Limb (tissue), 2 donors: ENCODE results near the gene SPATA1.

Experiments used
- DNase-seq, 2 donors: peaks; one replicate each; pipeline ENCODE4 v3.0.0-alpha.2; 2016; ENCODE audit errors: extremely low spot score in 2 of 2

Gene SPATA1

GRCh38 chr1:84508510-84508909 lies 2.3 kb downstream of the SPATA1 start:
- no peak for DNase-seq

- DNase-seq, result no peak
Observed at GRCh38 chr1:84509029-84509428, 2.8 kb downstream of the SPATA1 start.

- no peak for DNase-seq
Observed at GRCh38 chr1:84510165-84510564, 4.0 kb downstream of the SPATA1 start.

GRCh38 chr1:84510668-84511067 lies 4.5 kb downstream of the SPATA1 start:
- no peak for DNase-seq

GRCh38 chr1:84524590-84524989 lies 18.4 kb downstream of the SPATA1 start:
- no peak for DNase-seq

GRCh38 chr1:84525779-84526178 lies 19.6 kb downstream of the SPATA1 start:
- DNase-seq, result no peak

GRCh38 chr1:84538599-84538998 lies 32.4 kb downstream of the SPATA1 start:
- no peak for DNase-seq

- no peak for DNase-seq
Observed at GRCh38 chr1:84539972-84540371, 33.8 kb downstream of the SPATA1 start.

GRCh38 chr1:84540759-84541158 lies 34.6 kb downstream of the SPATA1 start:
- DNase-seq, result no peak

- no peak for DNase-seq
Observed at GRCh38 chr1:84541679-84542078, 35.5 kb downstream of the SPATA1 start.

GRCh38 chr1:84550826-84551225 lies 44.6 kb downstream of the SPATA1 start:
- DNase-seq, result no peak

GRCh38 chr1:84569216-84569615 lies 63.0 kb downstream of the SPATA1 start:
- no peak for DNase-seq

- no peak for DNase-seq
Observed at GRCh38 chr1:84570436-84571149, 64.4 kb downstream of the SPATA1 start.

- no peak for DNase-seq
Observed at GRCh38 chr1:84571150-84571535, 65.0 kb downstream of the SPATA1 start.

GRCh38 chr1:84573481-84573966 lies 67.3 kb downstream of the SPATA1 start:
- DNase-seq, result peak in 1 of 2 donors; percentile 12

- DNase-seq, result peak; percentile 81 to 92
Observed at GRCh38 chr1:84573967-84574842, 68.0 kb downstream of the SPATA1 start, which contains the start of gene CTBS. TSS of gene CTBS (minus strand) at chr1:84574440. CDS start at chr1:84574415, 25 bp downstream.

- no peak for DNase-seq
Observed at GRCh38 chr1:84574936-84575335, 68.8 kb downstream of the SPATA1 start.

GRCh38 chr1:84581648-84582047 lies 75.5 kb downstream of the SPATA1 start:
- no peak for DNase-seq

GRCh38 chr1:84582802-84583587 lies 76.8 kb downstream of the SPATA1 start:
- DNase-seq, result no peak

GRCh38 chr1:84583648-84584047 lies 77.5 kb downstream of the SPATA1 start:
- no peak for DNase-seq

- no peak for DNase-seq
Observed at GRCh38 chr1:84584126-84584525, 77.9 kb downstream of the SPATA1 start.

GRCh38 chr1:84585803-84586202 lies 79.6 kb downstream of the SPATA1 start:
- no peak for DNase-seq
